ENCODE data around the gene ITSN1.

DNA sequence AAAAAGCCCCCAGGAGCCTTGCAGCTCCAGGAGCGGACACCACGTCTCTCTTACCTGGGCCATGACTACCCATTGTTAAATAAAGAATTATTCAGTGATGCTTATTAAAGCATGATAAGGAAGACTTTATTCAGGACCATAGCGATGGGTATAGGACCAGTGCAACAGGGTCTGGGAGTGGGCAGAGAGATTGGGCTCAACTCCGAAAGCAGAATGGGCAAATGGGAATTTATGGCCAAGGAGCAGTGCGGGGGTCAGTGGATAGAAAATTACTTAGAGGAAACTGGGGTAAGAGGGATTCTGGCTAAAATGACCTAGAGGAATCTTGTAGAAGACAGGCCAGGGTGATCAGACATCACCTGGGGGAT, 273.9 kb downstream of the ITSN1 start:
- TF ChIP-seq, protein P1, sequence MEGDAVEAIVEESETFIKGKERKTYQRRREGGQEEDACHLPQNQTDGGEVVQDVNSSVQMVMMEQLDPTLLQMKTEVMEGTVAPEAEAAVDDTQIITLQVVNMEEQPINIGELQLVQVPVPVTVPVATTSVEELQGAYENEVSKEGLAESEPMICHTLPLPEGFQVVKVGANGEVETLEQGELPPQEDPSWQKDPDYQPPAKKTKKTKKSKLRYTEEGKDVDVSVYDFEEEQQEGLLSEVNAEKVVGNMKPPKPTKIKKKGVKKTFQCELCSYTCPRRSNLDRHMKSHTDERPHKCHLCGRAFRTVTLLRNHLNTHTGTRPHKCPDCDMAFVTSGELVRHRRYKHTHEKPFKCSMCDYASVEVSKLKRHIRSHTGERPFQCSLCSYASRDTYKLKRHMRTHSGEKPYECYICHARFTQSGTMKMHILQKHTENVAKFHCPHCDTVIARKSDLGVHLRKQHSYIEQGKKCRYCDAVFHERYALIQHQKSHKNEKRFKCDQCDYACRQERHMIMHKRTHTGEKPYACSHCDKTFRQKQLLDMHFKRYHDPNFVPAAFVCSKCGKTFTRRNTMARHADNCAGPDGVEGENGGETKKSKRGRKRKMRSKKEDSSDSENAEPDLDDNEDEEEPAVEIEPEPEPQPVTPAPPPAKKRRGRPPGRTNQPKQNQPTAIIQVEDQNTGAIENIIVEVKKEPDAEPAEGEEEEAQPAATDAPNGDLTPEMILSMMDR (IDR thresholded peaks at IDR 0.05) = no peak
- TF ChIP-seq, protein P2, sequence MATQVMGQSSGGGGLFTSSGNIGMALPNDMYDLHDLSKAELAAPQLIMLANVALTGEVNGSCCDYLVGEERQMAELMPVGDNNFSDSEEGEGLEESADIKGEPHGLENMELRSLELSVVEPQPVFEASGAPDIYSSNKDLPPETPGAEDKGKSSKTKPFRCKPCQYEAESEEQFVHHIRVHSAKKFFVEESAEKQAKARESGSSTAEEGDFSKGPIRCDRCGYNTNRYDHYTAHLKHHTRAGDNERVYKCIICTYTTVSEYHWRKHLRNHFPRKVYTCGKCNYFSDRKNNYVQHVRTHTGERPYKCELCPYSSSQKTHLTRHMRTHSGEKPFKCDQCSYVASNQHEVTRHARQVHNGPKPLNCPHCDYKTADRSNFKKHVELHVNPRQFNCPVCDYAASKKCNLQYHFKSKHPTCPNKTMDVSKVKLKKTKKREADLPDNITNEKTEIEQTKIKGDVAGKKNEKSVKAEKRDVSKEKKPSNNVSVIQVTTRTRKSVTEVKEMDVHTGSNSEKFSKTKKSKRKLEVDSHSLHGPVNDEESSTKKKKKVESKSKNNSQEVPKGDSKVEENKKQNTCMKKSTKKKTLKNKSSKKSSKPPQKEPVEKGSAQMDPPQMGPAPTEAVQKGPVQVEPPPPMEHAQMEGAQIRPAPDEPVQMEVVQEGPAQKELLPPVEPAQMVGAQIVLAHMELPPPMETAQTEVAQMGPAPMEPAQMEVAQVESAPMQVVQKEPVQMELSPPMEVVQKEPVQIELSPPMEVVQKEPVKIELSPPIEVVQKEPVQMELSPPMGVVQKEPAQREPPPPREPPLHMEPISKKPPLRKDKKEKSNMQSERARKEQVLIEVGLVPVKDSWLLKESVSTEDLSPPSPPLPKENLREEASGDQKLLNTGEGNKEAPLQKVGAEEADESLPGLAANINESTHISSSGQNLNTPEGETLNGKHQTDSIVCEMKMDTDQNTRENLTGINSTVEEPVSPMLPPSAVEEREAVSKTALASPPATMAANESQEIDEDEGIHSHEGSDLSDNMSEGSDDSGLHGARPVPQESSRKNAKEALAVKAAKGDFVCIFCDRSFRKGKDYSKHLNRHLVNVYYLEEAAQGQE (IDR thresholded peaks at IDR 0.05; ENCODE audit: insufficient read depth in 1 of 2, low read depth in 2 of 2, low read length in 1 of 2) = no peak
